ENCODE results near the gene SBNO2. TPM values are rescaled to one million over a fixed set of nuclear protein-coding genes. Genes with fewer than 3 reads are reported as not detected.

The SBNO2 gene
- total RNA-seq, 1 donor from 2014 or later: 53.0 TPM

GRCh38 chr19:1144741-1145140 lies 29.3 kb downstream of the SBNO2 start:
- Mint-ChIP-seq H3K36me3 (peaks cover 42% of the 10 kb centered on the region), H3K27ac (no peak overlapping the region), H3K9me3 (peaks cover 6% of the 10 kb centered on the region), H3K27me3 (ENCODE audit: low read depth) (no peaks in the 10 kb centered on the region), H3K4me1 (no peaks in the 10 kb centered on the region), H3K4me3 (no peak overlapping the region)
- no peak for DNase-seq (ENCODE audit: low spot score in 2 of 2, unreplicated experiment in 2 of 2)
- TF ChIP-seq CTCF (IDR thresholded peaks at IDR 0.05; ENCODE audit: unreplicated experiment): no peak

GRCh38 chr19:1143828-1144399 lies 30.2 kb downstream of the SBNO2 start:
- no peak overlapping the region for H3K27ac Mint-ChIP-seq

GRCh38 chr19:1141944-1142343 lies 32.1 kb downstream of the SBNO2 start:
- DNase-seq (ENCODE audit: low spot score in 2 of 2, unreplicated experiment in 2 of 2): no peak
- H3K27ac Mint-ChIP-seq: no peak overlapping the region
- no peaks in the 10 kb centered on the region for H3K27me3 Mint-ChIP-seq (ENCODE audit: low read depth)
- H3K9me3 Mint-ChIP-seq: peaks cover 8% of the 10 kb centered on the region
- no peaks in the 10 kb centered on the region for H3K4me1 Mint-ChIP-seq
- TF ChIP-seq CTCF (IDR thresholded peaks at IDR 0.05; ENCODE audit: unreplicated experiment): no peak
- H3K4me3 Mint-ChIP-seq: no peak overlapping the region
- H3K36me3 Mint-ChIP-seq: peaks cover 49% of the 10 kb centered on the region

More at GRCh38 chr19:1143828-1144399, 30.2 kb downstream of the SBNO2 start:
- Mint-ChIP-seq H3K9me3 (peaks cover 8% of the 10 kb centered on the region), H3K36me3 (peaks cover 48% of the 10 kb centered on the region), H3K4me1 (no peaks in the 10 kb centered on the region), H3K27me3 (ENCODE audit: low read depth) (no peaks in the 10 kb centered on the region), H3K4me3 (no peak overlapping the region)
- TF ChIP-seq CTCF (IDR thresholded peaks at IDR 0.05; ENCODE audit: unreplicated experiment): no peak
- DNase-seq (ENCODE audit: low spot score in 2 of 2, unreplicated experiment in 2 of 2): no peak

- no peaks in the 10 kb centered on the region for H3K4me1 Mint-ChIP-seq
These were observed 33.6 kb downstream of the SBNO2 start for GRCh38 chr19:1140272-1141027.

GRCh38 chr19:1139126-1139525 lies 34.9 kb downstream of the SBNO2 start:
- Mint-ChIP-seq H3K4me1 (no peaks in the 10 kb centered on the region), H3K27me3 (ENCODE audit: low read depth) (no peaks in the 10 kb centered on the region), H3K4me3 (no peak overlapping the region), H3K27ac (no peak overlapping the region), H3K9me3 (peaks cover 8% of the 10 kb centered on the region), H3K36me3 (peaks cover 40% of the 10 kb centered on the region)
- no peak for DNase-seq (ENCODE audit: low spot score in 2 of 2, unreplicated experiment in 2 of 2)
- no peak for TF ChIP-seq CTCF (IDR thresholded peaks at IDR 0.05; ENCODE audit: unreplicated experiment)

More at GRCh38 chr19:1140272-1141027, 33.6 kb downstream of the SBNO2 start:
- TF ChIP-seq CTCF (IDR thresholded peaks at IDR 0.05; ENCODE audit: unreplicated experiment): no peak
- Mint-ChIP-seq H3K36me3 (peaks cover 48% of the 10 kb centered on the region), H3K9me3 (peaks cover 8% of the 10 kb centered on the region), H3K4me3 (no peak overlapping the region), H3K27ac (no peak overlapping the region), H3K27me3 (ENCODE audit: low read depth) (no peaks in the 10 kb centered on the region)
- no peak for DNase-seq (ENCODE audit: low spot score in 2 of 2, unreplicated experiment in 2 of 2)

All from mesothelial cell of epicardium (in vitro differentiated cells).